Adipocyte (in vitro differentiated cells): Measurements from ENCODE around the gene RNF150.

Experiments used
- DNase-seq: peaks from one replicate; pipeline ENCODE4 v3.0.0-alpha.2; 2015; ENCODE audit warnings: low read depth
- H3K27me3 ChIP-seq: replicated peaks from 2 replicates; pipeline ENCODE4 v1.7.0; 2013; ENCODE audit warnings: mild to moderate bottlenecking, low read length, moderate library complexity; ENCODE audit not compliant: control insufficient read depth, insufficient read depth
- H3K36me3 ChIP-seq: 2 replicates; pipeline ENCODE4 v1.7.0; 2013; ENCODE audit warnings: low read length, mild to moderate bottlenecking, moderate library complexity; ENCODE audit not compliant: control insufficient read depth, insufficient read depth, severe bottlenecking
- H3K4me1 ChIP-seq: 2 replicates; pipeline ENCODE4 v1.7.0; 2013; ENCODE audit warnings: mild to moderate bottlenecking, low read length, moderate library complexity; ENCODE audit not compliant: control insufficient read depth, insufficient read depth
- H3K4me3 ChIP-seq: 2 replicates; pipeline ENCODE4 v1.7.0; 2013; ENCODE audit warnings: mild to moderate bottlenecking, low read length, moderate library complexity
- H3K9ac ChIP-seq: 2 replicates; pipeline ENCODE4 v1.7.0; 2013; ENCODE audit warnings: mild to moderate bottlenecking, low read length, moderate library complexity
- H3K9me3 ChIP-seq: 2 replicates; pipeline ENCODE4 v1.7.0; 2013; ENCODE audit warnings: mild to moderate bottlenecking, low read length, moderate library complexity; ENCODE audit not compliant: control insufficient read depth

Gene RNF150

GRCh38 chr4:140969296-140969695, 164.0 kb downstream of the RNF150 start:
- H3K9ac ChIP-seq = no peak overlapping the region
- peaks cover 4% of the 10 kb centered on the region for H3K4me1 ChIP-seq

DNA sequence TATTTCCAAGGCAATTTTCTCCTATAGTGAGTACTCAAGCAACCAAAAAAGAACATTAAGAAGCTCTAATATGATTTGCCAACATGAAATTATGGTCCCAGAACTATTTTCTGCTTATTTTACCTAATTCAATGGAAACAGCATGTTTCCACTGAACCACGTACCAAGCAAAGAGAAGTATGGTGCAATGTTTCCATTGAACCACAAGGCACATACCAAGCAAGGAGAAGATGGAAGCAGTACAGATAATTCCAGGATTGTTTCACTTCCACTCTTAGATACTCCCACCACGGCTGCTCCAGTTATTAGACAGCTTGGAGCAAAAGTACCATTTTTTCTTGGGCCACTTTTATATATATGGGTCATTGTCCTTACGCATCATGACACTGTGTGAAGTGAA, 164.9 kb downstream of the RNF150 start:
- no peaks in the 10 kb centered on the region for H3K9me3 ChIP-seq
- H3K36me3 ChIP-seq = no peaks in the 10 kb centered on the region
- H3K27me3 ChIP-seq = no peaks in the 10 kb centered on the region
- H3K4me3 ChIP-seq = no peak overlapping the region
- H3K4me1 ChIP-seq = peaks cover 4% of the 10 kb centered on the region
- peak; percentile 73 for DNase-seq
- no peak overlapping the region for H3K9ac ChIP-seq

More at GRCh38 chr4:140969296-140969695, 164.0 kb downstream of the RNF150 start:
- no peak for DNase-seq
- Histone ChIP-seq H3K4me3 (no peak overlapping the region), H3K27me3 (no peaks in the 10 kb centered on the region), H3K9me3 (no peaks in the 10 kb centered on the region), H3K36me3 (no peaks in the 10 kb centered on the region)

- Histone ChIP-seq H3K4me1 (no peaks in the 10 kb centered on the region), H3K36me3 (no peaks in the 10 kb centered on the region), H3K4me3 (no peak overlapping the region), H3K9me3 (no peaks in the 10 kb centered on the region), H3K27me3 (no peaks in the 10 kb centered on the region), H3K9ac (no peak overlapping the region)
- no peak for DNase-seq
Measured at GRCh38 chr4:140963883-140964282, 169.4 kb downstream of the RNF150 start.

DNA sequence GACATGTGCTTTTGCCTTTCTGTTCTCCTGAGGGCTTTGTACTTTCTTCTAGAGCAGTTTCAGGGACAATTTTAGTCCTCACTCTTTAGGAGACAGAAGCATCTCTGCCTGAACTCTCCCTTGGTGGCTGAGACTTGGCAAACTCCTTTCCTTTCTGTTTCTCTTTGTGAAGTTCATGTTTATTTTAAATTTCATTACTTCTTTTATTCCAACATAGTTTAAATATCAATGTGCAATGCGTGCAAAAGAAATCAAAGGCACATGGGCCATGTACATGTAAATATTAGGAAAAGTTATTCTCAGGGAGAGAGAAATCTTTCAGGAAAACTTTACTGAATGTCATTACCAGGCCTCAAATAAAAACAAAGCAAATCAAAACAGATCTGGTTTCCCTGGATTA, 177.6 kb downstream of the RNF150 start:
- peak; percentile 61 for DNase-seq
- H3K27me3 ChIP-seq = no peaks in the 10 kb centered on the region
- no peaks in the 10 kb centered on the region for H3K36me3 ChIP-seq

DNA sequence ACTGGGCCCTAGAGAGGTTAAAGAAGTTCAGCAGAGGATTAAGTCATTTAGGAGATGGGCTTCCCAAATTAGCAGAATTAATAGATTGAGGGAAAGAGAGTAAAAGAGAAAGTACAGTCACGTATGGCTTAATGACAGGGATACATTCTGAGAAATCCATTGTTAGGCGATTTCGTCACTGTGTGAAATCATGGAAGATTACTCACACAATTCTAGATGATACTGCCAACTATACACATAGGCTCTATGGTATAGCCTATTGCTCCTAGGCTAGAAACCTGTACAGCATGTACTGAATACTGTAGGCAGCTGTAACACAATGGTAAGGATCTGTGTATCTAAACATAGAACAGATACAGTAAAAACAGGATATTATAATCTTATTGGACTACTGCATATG, 180.6 kb downstream of the RNF150 start:
- H3K9me3 ChIP-seq = no peaks in the 10 kb centered on the region

More for the DNA sequence above, 177.6 kb downstream of the RNF150 start:
- Histone ChIP-seq H3K4me1 (peaks cover 5% of the 10 kb centered on the region), H3K4me3 (no peak overlapping the region), H3K9me3 (no peaks in the 10 kb centered on the region), H3K9ac (no peak overlapping the region)

GRCh38 chr4:140947506-140947905, 185.8 kb downstream of the RNF150 start:
- no peak overlapping the region for H3K9ac ChIP-seq
- no peaks in the 10 kb centered on the region for H3K36me3 ChIP-seq
- no peak overlapping the region for H3K4me3 ChIP-seq
- peak; percentile 30 for DNase-seq
- H3K4me1 ChIP-seq = peaks cover 26% of the 10 kb centered on the region
- H3K27me3 ChIP-seq = no peaks in the 10 kb centered on the region
- no peaks in the 10 kb centered on the region for H3K9me3 ChIP-seq

More for the DNA sequence above, 180.6 kb downstream of the RNF150 start:
- Histone ChIP-seq H3K27me3 (no peaks in the 10 kb centered on the region), H3K36me3 (no peaks in the 10 kb centered on the region), H3K4me3 (no peak overlapping the region), H3K4me1 (peaks cover 5% of the 10 kb centered on the region), H3K9ac (no peak overlapping the region)
- peak; percentile 53 for DNase-seq

DNA sequence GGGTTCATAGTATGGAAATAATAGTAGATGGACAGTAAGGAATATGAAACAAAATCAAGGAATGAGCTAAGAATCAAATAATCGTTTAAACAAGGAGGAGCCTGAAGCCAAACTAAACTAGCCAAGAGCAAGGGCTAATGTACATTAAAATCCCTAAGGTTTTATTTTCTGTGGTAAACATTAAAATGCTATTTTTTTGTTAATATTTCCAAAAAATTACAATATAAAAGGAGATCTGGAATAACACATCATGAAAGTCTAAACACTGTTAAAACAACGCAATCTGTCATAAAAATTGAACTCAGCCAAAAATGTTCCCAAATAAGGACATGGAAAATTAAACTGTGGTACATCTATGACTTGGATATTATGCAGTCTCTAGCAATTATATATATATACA, 188.2 kb downstream of the RNF150 start:
- Histone ChIP-seq H3K36me3 (no peaks in the 10 kb centered on the region), H3K27me3 (no peaks in the 10 kb centered on the region), H3K9me3 (no peaks in the 10 kb centered on the region), H3K4me3 (no peak overlapping the region), H3K9ac (peak overlapping the region; percentile 53), H3K4me1 (peaks cover 24% of the 10 kb centered on the region)
- DNase-seq = no peak

- Histone ChIP-seq H3K9ac (peak overlapping the region; percentile 53), H3K36me3 (no peaks in the 10 kb centered on the region), H3K27me3 (no peaks in the 10 kb centered on the region), H3K4me3 (peak overlapping the region; percentile 60), H3K4me1 (peaks cover 28% of the 10 kb centered on the region), H3K9me3 (no peaks in the 10 kb centered on the region)
- peak; percentile 66 for DNase-seq
Measured at GRCh38 chr4:140944572-140944971, 188.7 kb downstream of the RNF150 start.

DNA sequence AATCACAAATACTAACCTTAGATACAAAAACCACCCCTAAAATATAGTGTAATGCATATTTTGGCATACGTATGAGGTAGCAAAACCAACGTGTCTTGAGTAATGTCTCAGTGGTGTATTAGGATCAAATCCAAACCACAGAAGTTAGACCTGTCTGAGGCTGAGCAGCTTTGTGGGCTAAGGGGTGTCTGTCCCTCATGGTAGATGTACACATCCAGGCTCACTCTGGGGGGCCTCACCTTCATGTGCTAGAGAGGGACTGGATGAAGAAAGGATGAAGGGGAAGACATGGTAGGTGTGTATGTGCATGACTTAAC, 189.1 kb downstream of the RNF150 start:
- Histone ChIP-seq H3K27me3 (no peaks in the 10 kb centered on the region), H3K36me3 (no peaks in the 10 kb centered on the region), H3K4me1 (peaks cover 32% of the 10 kb centered on the region), H3K4me3 (peak overlapping the region; percentile 60), H3K9ac (peak overlapping the region; percentile 53), H3K9me3 (no peaks in the 10 kb centered on the region)
- DNase-seq = peak; percentile 61

DNA sequence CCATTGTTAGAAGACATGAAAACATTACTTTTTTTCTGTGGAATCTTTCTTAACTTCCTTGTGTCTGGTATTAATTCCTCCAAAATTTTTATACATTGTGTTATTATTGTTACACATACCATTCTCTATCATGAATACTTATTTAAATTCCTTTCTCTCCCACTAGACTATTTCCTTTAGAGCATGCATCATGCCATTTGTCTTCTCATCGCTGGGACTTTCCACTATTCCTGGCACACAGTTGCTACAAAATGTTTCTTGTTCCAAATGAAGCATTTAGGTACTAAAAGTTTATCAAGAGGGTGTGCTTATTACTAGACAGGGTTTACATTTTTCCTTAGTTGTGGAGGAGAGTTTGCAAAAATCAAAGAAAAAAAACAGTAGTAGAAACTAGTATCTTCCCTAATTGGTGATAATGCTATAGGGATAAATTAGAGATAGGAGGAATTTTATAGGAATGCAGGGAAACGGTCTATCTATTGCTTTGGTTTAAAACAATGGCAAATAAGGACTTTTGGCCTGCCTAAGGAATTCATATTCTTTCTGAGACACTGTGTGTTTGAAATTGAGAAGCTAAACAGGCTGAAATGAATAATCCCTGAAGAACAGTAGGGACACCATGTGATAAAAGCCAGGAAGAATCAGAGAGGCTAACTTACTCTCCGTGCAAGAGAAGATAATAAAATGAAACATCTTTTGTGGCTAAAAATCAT, 189.6 kb downstream of the RNF150 start:
- Histone ChIP-seq H3K27me3 (no peaks in the 10 kb centered on the region), H3K4me1 (peaks cover 37% of the 10 kb centered on the region), H3K9me3 (no peaks in the 10 kb centered on the region), H3K9ac (peak overlapping the region; percentile 53), H3K4me3 (peak overlapping the region; percentile 60), H3K36me3 (no peaks in the 10 kb centered on the region)
- peak; percentile 72 for DNase-seq

- Histone ChIP-seq H3K9ac (no peak overlapping the region), H3K9me3 (no peaks in the 10 kb centered on the region), H3K4me1 (peaks cover 60% of the 10 kb centered on the region), H3K36me3 (no peaks in the 10 kb centered on the region), H3K27me3 (no peaks in the 10 kb centered on the region), H3K4me3 (no peak overlapping the region)
- no peak for DNase-seq
Measured at GRCh38 chr4:140940589-140940988, 192.7 kb downstream of the RNF150 start.

- Histone ChIP-seq H3K9ac (peak overlapping the region; percentile 48), H3K9me3 (no peaks in the 10 kb centered on the region), H3K27me3 (no peaks in the 10 kb centered on the region), H3K36me3 (no peaks in the 10 kb centered on the region), H3K4me1 (peaks cover 51% of the 10 kb centered on the region), H3K4me3 (no peak overlapping the region)
- DNase-seq = peak; percentile 92
Measured at GRCh38 chr4:140937866-140938265, 195.4 kb downstream of the RNF150 start.
